ENCODE data around the gene TCEA2.
A peak's percentile ranks its signal among the peaks of the same experiment; 100 is the strongest.

TCEA2 gene

DNA sequence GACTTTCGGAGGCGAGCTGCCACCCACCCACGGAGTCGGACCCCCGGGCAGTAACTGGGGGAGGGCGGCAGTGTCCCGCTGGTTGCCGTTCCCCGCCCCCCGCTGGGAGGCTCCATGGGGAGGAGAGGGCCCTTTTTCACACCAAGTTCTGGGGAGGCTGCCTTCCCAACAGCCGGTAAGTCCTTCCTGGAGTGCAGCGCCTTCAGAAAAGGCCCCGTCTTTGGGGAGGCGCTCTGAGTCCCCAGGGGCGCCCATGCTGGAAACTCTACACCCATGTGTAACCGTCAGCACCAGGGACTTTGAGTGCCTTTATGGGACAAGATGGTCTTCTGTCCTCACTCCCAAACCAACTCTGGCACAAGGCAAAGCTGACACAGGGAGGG is 13.1 kb upstream of the TCEA2 start:
- no peak for DNase-seq

- DNase-seq: no peak
Observed at GRCh38 chr20:64050261-64051032, 12.6 kb upstream of the TCEA2 start.

- no peak for DNase-seq
Observed at GRCh38 chr20:64051033-64051452, 12.0 kb upstream of the TCEA2 start.

DNA sequence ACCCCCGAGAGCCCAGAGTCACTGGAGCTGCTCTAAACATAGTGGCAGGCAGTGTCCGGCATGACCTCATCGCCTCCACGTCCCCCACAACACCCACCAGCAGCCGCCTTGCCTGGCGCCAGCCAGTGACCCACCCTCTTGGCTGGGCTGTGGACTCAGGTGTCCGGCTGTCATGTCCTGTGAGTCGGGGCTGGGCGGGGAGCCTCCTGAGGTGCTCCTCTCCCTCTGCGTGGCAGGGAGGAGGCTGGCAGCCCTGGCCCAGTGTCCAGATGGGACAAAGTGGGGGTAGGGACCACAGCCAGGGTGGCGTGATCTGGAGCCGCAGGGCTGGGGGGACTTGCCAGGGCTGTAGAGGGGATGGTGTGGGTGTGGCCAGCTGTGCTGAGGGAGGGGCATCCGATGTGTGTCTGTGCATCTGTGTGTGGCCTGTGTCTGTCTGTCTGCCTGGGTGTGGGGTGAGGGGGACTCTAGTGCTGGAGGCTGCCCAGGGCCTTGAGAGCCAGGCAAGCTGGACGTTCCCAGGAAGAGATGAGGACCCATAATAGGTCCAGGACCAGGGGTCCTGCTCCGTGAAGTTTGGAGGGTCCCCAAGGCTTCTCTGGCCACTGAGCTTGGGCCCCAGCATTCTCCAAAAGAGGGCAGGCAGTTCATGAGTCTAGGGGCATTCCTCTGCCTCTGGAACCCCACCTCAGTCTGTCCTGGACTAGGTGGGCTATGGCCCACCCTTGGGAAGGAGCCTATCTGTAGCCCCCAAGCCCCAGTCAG is 11.3 kb upstream of the TCEA2 start:
- no peak for DNase-seq

DNA sequence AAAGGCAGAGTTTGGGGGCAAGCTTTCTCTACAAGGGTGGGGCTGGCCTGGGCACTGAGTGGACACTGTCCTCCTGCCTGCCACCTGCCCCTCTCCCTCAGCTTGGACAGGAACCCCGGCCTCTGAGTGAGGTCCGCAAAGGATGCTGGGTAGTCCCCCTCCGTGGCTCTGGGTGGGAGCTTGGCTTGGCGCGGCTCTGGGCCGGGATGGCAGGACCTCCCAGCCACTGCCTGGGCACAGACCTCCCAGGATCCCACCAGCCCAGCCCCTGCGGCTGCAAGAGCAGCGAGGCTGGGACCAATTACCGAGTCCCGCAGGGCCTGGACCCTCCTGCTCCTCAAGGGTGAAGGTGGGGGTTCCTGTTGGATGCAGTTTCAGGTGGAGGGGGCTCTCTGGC is 10.7 kb upstream of the TCEA2 start:
- DNase-seq: no peak

GRCh38 chr20:64052987-64053840 is 9.8 kb upstream of the TCEA2 start:
- DNase-seq: no peak

DNA sequence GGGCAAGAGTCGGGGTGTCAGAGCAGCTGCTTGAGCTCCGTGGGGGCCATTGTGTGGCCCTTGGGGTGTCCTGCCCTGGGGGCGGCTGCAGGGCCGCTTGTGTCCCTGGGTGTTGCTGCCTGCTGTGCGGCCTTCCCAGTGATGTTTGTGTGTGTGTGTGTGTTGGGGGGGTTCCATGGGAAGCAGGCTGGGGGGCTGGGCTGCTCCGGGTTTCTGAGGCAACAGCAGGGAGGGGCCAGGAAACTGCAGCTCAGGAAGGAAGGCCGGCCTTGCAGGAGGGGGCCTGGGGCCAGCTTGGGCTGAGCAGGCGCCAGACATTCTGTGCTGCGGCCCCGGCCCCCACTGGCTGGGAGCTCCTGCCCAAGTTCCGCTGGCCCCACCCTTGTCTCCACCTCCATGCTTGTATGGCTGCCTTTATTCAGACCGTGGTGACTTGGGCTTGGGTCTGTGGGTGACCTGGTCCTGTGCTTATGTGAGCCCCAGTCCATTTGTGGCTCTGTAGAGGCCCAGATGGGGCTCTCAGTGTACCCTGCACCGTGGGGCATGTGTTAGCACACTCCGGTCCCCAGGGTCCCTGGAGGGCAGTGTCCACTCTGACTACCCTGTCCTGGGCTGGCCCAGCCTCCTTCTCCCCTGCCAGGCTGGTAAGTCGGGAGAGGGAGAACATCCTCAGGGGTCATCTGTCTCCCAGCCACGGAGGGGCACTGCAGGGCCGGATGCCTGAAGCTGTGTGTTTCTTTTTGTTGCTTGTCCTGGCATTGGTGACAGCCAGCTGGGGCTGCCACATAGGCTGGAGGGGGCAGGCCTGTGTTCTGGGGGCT is 8.9 kb upstream of the TCEA2 start:
- DNase-seq: no peak

- DNase-seq: no peak
Observed at GRCh38 chr20:64055396-64055892, 7.6 kb upstream of the TCEA2 start.

DNA sequence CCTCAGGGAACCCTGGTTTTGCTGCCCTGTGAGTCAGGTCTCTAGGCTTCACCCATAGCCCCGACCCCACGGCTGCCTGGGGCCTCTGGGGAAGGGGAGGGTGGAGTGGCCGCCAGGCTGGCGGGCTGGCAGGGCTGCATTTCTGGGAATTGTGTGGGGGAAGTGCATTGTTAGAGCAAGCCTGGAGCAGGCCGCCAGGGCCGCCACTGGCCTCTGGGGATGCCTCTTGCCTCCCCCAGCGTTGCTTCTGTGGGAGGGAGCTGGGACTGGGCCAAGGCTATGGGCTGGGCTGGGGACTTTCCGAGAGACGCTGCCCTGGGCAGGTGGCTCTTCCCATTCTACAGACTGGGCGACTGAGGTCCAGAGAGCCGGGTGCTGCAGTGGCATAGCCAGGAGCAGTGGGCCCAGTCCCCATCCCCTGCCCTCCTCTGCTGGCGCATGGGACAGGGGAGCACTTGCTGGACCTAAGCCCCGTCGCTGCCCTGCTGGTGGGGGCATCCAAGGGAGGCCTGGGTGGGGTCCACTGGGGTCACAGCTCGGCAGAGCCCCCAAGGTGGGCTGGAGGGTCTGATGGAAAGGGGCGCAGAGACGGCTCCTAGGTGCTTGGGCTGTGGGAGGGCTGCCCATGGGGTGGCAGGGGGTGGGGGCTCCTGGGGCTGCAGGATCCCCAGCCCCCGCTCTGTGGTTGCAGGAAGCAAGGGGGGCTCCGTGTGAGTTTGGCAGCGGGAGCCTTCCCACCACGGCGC is 6.9 kb upstream of the TCEA2 start:
- no peak for DNase-seq

DNA sequence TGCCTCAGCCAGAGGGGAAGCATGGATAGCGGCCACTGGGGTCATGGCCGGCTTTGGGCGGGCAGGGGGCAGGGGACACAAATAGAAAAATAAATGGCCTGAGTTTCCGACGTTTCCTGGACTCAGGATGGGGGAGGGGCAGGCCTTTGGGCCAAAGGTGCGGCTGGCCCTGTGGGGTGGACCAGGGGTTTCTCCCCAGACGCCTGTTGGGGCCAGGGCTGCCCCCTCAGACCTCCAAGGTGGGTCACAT is 6.4 kb upstream of the TCEA2 start:
- DNase-seq: no peak

DNA sequence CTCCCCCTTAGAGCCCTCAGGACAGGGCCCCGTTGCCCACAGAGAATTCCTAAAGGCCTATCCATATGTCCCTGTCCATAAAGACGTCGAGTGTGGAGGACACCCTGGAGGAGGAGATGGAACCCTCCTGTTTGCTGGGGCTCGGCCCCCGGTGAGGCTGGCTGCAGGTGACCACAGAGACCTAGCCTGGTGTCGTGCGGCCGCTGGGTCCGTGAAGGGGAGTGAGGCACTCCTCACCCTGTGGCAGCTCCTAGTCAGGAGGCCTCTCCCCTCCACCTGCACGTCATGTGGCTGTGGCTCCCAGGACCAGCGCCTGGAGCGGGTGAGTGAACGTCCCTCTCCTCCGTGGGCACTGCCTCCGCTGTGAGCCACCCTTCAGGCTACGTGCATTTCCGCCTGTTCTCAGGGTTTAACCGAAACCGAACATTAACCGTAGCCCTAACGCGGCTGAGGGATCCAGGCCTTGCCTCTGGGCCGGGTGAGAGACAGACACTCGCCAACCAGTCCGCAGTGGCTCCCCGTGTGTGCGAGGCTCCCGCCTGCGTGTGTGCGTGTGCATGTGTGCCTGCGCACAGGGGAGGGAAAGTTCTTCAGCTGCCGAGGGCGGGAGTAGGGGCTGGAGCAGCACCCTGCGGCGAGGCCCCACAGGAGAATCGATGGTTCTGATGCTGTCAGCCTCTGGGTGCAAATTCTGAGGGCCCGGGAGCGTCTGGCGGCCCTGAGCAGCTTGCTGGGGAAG is 5.9 kb upstream of the TCEA2 start:
- DNase-seq: no peak

GRCh38 chr20:64057628-64058498 is 5.1 kb upstream of the TCEA2 start:
- DNase-seq: peak; percentile 80

DNA sequence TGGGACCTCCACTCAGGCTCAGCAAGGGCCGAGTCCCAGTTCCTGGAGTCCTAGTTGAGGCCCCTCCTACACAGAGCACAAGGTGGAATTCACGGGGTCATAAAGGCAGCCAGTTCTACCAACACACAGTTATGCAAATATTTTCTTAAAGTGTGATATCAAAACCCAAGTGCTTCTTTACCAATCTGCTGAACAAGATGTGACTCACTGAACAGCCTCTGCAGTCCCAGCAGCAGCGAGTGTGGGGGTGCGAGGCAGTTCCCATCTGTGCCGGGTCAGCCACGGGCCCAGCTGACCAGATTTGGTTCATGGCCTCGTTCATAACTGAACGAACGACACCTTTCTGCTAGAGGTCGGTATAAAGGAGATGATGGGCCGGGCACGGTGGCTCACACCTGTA is 4.5 kb upstream of the TCEA2 start:
- no peak for DNase-seq

GRCh38 chr20:64062276-64062595 is 762 bp upstream of the TCEA2 start:
- no peak for DNase-seq

DNA sequence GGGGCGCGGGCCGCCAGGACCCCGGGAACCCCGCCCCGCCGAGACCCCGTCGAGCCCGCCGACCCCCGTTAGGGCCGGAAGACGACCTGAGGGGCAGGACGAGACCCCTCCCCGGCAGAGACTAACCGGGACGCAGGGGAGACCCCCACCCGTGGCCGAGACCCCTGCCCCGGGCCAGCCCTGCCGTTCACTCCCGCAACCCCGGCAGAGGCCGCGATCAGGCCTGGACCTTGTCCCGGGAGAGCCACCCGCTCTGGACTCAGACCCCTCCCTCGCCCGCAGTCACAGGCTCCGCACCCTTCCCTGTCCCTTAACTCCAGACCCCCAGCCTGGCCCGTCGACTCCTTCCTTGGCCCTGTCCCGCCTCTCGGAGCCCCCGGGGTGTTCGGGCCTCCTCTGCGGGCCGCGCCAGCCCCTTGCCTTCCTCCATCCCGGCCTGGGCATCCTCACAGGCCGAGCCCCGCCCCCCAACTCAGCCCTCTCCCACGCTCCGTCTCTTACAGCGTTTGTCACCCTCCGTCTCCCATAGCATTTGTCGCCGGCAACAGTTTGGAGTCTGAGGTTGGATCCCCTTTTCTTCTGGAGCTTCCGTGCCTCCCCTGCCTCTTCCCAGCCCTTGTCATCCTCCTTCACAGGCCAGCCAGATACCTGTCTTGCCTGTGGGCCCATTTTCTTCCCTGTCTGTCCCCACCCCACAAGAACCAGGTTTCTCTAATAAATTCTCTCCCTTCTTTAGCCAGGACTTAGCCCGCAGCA is 569 bp downstream of the TCEA2 start:
- DNase-seq: no peak

DNA sequence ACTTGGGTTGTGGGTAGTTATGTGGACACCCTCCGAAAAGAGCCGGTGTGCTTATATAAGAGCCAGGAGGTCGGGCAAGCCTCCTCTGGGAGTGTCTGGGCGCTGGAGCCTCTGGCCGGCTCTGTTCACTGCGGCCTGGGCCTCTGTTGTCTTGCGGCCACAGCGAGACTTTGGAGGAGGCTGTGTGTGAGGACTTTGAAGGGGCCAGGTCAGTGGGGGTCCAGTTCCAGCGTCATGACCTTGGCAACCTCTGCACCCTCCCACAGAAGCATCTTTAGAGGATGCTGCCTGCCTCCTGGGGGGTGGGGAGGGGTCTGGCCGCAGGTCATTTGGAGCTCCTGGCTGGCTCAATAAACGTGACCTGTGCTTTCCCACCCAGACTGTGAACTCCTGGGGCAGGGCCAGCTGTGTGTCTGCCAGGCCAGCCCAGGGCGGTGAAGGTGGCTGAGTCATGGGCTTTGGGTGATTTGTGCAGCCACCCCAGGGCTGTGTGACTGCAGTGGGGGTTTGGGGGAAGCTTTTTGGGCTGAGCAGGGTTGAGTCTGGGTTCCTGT is 1.2 kb downstream of the TCEA2 start:
- no peak for DNase-seq

GRCh38 chr20:64065062-64065973 is 2.3 kb downstream of the TCEA2 start:
- no peak for DNase-seq

DNA sequence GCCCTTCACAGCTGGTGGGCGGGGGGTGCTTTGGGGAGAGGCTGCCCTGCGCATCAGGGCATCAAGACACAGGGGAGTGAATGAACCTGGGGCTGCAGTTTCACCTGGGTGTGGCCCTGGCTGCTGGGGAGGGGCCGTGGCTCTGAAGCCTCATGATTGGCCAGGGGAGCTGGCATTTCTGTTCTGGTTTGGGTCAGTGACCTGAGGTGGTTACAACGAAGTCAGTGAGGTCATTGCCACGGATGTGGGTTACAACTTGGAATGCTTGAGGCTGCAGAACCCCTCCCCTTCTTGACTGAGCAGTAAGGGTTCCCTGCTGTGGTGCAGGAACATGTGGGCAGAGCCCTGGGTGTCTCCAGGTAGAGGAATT is 3.0 kb downstream of the TCEA2 start:
- DNase-seq: peak; percentile 77
